Tibial nerve (tissue), 4 donors: Measurements from ENCODE around the gene ZNF639. TPM values are rescaled to one million over a fixed set of nuclear protein-coding genes. Genes with fewer than 3 reads are reported as not detected.

ENCODE experiments used
- DNase-seq, 2 donors: peaks; one replicate each; pipeline ENCODE4 v3.0.0-alpha.2; 2019; ENCODE audit warnings: low spot score in 2 of 2
- H3K27ac ChIP-seq, 4 donors: fragments of 200-600 bp; sonication (generic) in 3 of 4; one replicate each; pipeline ENCODE4 v1.5.1; 2017 to 2019; ENCODE audit warnings: mild to moderate bottlenecking in 1 of 4
- H3K27me3 ChIP-seq, 2 donors: fragments of 200-600 bp; sonication (generic) in 1 of 2; one replicate each; pipeline versions ENCODE4 v1.5.1 to v1.6.0; 2017 to 2019
- H3K36me3 ChIP-seq, 3 donors: fragments of 200-600 bp; sonication (generic); one replicate each; pipeline ENCODE4 v1.5.1; 2018 to 2019
- H3K4me1 ChIP-seq, 4 donors: fragments of 200-600 bp; sonication (generic) in 3 of 4; one replicate each; pipeline ENCODE4 v1.5.1; 2017 to 2019
- H3K4me3 ChIP-seq, 4 donors: fragments of 200-600 bp; sonication (generic) in 3 of 4; one replicate each; pipeline ENCODE4 v1.5.1; 2017 to 2019; ENCODE audit warnings: mild to moderate bottlenecking in 1 of 4, moderate library complexity in 1 of 4
- H3K9me3 ChIP-seq, 4 donors: fragments of 200-600 bp; sonication (generic) in 3 of 4; one replicate each; pipeline ENCODE4 v1.5.1; 2017 to 2019
- CTCF ChIP-seq, 5 experiments: fragments of 200-600 bp in 3 of 5; fragments of 450-650 bp in 2 of 5; sonication (generic) in 3 of 5; IDR thresholded peaks; one replicate each; pipeline ENCODE4 v1.5.1; 2016 to 2019; ENCODE audit warnings: antibody characterized with exemption in 5 of 5, mild to moderate bottlenecking in 3 of 5, moderate library complexity in 2 of 5
- EP300 ChIP-seq, 2 donors: sonication (generic); formaldehyde crosslinking; IDR thresholded peaks; one replicate each; pipeline ENCODE4 v1.6.1; 2017; ENCODE audit warnings: antibody characterized with exemption in 2 of 2, mild to moderate bottlenecking in 1 of 2
- POLR2A ChIP-seq, 2 donors: fragments of 450-650 bp; IDR thresholded peaks; one replicate each; pipeline ENCODE4 v1.6.1; 2017; ENCODE audit warnings: antibody characterized with exemption in 2 of 2, mild to moderate bottlenecking in 2 of 2, moderate library complexity in 2 of 2
- WGBS, 2 donors: methylation state at CpG; one replicate each; pipeline ENCODE4 v1.1.5; 2018; 5-methylcytosine and 5-hydroxymethylcytosine counted together
- total RNA-seq, 4 donors: library from RNA; depleted of rRNA; stranded (reverse); fragments of >200 nt; gene quantifications; one replicate each; pipeline ENCODE4 v1.1.0, GENCODE V29; 2016

Gene ZNF639
- total RNA-seq, 4 donors from 2014 or later: 39.3 to 55.7 (median 44.0) TPM

DNA sequence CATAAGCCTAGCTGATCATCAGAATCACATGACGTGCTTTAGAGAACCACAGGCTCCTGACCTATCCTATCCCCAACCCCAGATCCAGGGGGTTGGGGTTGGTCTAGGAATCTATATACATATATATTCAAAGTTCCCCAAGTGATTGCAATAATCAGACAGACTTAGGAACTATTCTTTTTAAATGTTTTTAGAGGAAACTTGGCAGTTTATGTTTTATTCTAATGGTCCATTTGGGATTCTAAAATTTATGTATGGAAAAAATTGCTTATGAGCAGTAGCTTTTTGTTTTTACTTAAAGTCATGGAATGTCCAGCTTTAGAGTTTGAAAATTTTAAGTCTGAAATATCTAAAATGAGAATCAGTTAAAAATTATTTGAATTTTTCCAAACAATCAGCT, 46.8 kb downstream of the ZNF639 start:
- Histone ChIP-seq H3K4me1 (no peaks in the 10 kb centered on the region), H3K4me3 (no peak overlapping the region), H3K36me3 (peaks cover 0 to 69% (median 5%) of the 10 kb centered on the region in 3 donors), H3K27ac (no peak overlapping the region), H3K9me3 (no peaks in the 10 kb centered on the region), H3K27me3 (no peaks in the 10 kb centered on the region)
- DNase-seq: no peak
- TF ChIP-seq CTCF (IDR thresholded peaks at IDR 0.05): no peak
- no peak for TF ChIP-seq EP300 (IDR thresholded peaks at IDR 0.05)
- no peak for TF ChIP-seq POLR2A (IDR thresholded peaks at IDR 0.05)
- 86 to 87% methylated on average over 1 of the region's 1 CpG for WGBS, 2 donors

- Histone ChIP-seq H3K36me3 (peaks cover 0 to 65% (median 7%) of the 10 kb centered on the region in 3 donors), H3K9me3 (no peaks in the 10 kb centered on the region)
Measured at GRCh38 chr3:179373938-179374337, 51.1 kb downstream of the ZNF639 start.

GRCh38 chr3:179375091-179375999, 52.5 kb downstream of the ZNF639 start:
- TF ChIP-seq EP300 (IDR thresholded peaks at IDR 0.05) (no peak), CTCF (IDR thresholded peaks at IDR 0.05) (no peak), POLR2A (IDR thresholded peaks at IDR 0.05) (no peak)
- Histone ChIP-seq H3K4me1 (no peaks in the 10 kb centered on the region), H3K9me3 (no peaks in the 10 kb centered on the region), H3K27ac (no peak overlapping the region), H3K36me3 (peaks cover 0 to 72% (median 14%) of the 10 kb centered on the region in 3 donors), H3K27me3 (no peaks in the 10 kb centered on the region), H3K4me3 (no peak overlapping the region)
- no peak for DNase-seq
- WGBS, 2 donors: 75 to 77% methylated on average over 12 of the region's 12 CpGs

More at GRCh38 chr3:179373938-179374337, 51.1 kb downstream of the ZNF639 start:
- TF ChIP-seq EP300 (IDR thresholded peaks at IDR 0.05) (no peak), CTCF (IDR thresholded peaks at IDR 0.05) (no peak), POLR2A (IDR thresholded peaks at IDR 0.05) (no peak)
- no peak for DNase-seq
- WGBS, 2 donors: 97% methylated on average over 6 of the region's 6 CpGs
- Histone ChIP-seq H3K27me3 (no peaks in the 10 kb centered on the region), H3K4me1 (no peaks in the 10 kb centered on the region), H3K4me3 (no peak overlapping the region), H3K27ac (no peak overlapping the region)

- 93 to 98% methylated on average over 1 of the region's 1 CpG for WGBS, 2 donors
- Histone ChIP-seq H3K4me1 (no peaks in the 10 kb centered on the region), H3K27me3 (no peaks in the 10 kb centered on the region)
Measured at GRCh38 chr3:179376474-179376873, 53.6 kb downstream of the ZNF639 start.

More at GRCh38 chr3:179376474-179376873, 53.6 kb downstream of the ZNF639 start:
- DNase-seq: no peak
- Histone ChIP-seq H3K4me3 (no peak overlapping the region), H3K27ac (no peak overlapping the region), H3K36me3 (peaks cover 0 to 73% (median 17%) of the 10 kb centered on the region in 3 donors), H3K9me3 (no peaks in the 10 kb centered on the region)
- no peak for TF ChIP-seq EP300 (IDR thresholded peaks at IDR 0.05)
- TF ChIP-seq CTCF (IDR thresholded peaks at IDR 0.05): no peak
- no peak for TF ChIP-seq POLR2A (IDR thresholded peaks at IDR 0.05)

Other genes with a start within 250 kb of the ZNF639 start
- gene PIK3CA, start 174.7 kb upstream of the ZNF639 start, total RNA-seq: 10 to 100 TPM; 30.0 to 45.2 (median 39.1) TPM
- gene KCNMB3, start 71.9 kb upstream of the ZNF639 start, total RNA-seq: 1 to 10 TPM; 2.0 to 3.3 (median 2.7) TPM
- 10 to 100 TPM; 20.0 to 41.7 (median 39.2) TPM for gene MFN1, start 24.7 kb downstream of the ZNF639 start, total RNA-seq
- gene GNB4, start 128.4 kb downstream of the ZNF639 start, total RNA-seq: 10 to 100 TPM; 32.2 to 47.9 (median 36.3) TPM
- gene ACTL6A, start 239.9 kb downstream of the ZNF639 start, total RNA-seq: 10 to 100 TPM; 25.7 to 52.5 (median 36.3) TPM